ENCODE data around the gene GORASP2. TPM values are rescaled to one million over a fixed set of nuclear protein-coding genes. Genes with fewer than 3 reads are reported as not detected.

Gene GORASP2
- total RNA-seq, 1 donor from 2014 or later, result 78.1 TPM

DNA sequence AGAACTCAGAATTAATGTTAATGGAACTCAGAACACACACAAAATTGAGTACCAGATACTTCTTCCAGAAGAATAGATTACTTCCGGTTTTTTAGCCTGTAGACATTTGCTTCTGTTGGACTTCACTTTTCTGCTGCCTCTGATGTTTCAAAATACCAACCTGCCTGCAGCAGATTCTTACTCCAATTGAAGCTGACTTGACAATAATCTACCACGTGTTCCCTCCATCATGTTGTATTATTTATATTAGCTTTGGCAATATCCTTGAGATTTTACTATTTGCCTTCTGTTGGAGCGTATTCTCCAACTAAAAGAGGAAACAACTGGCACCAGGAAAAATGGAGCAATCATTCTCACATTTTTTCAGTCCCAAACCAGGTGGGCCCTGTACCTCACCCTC, 3.1 kb upstream of the GORASP2 start:
- Histone ChIP-seq H3K36me3 (ENCODE audit: control insufficient read depth, insufficient read depth, low read length) (no peaks in the 10 kb centered on the region), H3K27me3 (ENCODE audit: control insufficient read depth, insufficient read depth, low read length) (no peaks in the 10 kb centered on the region), H3K4me3 (ENCODE audit: low read depth, low read length) (no peak overlapping the region)
- no peak for DNase-seq (ENCODE audit: low read depth)
- TF ChIP-seq, protein P1, sequence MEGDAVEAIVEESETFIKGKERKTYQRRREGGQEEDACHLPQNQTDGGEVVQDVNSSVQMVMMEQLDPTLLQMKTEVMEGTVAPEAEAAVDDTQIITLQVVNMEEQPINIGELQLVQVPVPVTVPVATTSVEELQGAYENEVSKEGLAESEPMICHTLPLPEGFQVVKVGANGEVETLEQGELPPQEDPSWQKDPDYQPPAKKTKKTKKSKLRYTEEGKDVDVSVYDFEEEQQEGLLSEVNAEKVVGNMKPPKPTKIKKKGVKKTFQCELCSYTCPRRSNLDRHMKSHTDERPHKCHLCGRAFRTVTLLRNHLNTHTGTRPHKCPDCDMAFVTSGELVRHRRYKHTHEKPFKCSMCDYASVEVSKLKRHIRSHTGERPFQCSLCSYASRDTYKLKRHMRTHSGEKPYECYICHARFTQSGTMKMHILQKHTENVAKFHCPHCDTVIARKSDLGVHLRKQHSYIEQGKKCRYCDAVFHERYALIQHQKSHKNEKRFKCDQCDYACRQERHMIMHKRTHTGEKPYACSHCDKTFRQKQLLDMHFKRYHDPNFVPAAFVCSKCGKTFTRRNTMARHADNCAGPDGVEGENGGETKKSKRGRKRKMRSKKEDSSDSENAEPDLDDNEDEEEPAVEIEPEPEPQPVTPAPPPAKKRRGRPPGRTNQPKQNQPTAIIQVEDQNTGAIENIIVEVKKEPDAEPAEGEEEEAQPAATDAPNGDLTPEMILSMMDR (IDR thresholded peaks at IDR 0.05; ENCODE audit: insufficient read depth, low read length, poor library complexity, severe bottlenecking), result no peak

DNA sequence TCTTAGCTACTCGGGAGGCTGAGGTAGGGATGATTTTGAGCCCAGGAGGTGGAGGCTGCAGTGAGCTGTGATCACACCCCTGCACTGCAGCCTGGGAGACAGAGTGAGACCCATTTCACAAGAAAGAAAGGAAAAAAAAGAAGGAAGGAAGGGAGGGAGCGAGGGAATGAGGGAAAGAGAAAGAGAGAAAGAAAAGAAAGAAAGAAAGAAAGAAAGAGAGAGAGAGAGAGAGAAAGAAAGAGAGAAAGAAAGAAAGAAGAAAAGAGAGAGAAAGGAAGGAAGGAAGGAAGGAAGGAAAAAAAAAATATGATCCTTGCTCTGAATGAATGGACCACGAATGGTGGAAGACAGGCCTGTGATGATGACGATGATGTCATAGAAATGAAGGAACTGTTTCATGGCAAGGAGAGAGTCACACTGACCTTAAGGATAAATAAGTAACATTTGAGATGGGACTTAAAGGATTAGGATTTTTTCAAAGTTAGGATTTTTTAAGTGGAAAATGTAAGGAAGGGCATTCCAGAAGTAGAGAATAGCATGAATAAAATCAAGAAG, 2.2 kb upstream of the GORASP2 start:
- TF ChIP-seq, protein P1 (IDR thresholded peaks at IDR 0.05; ENCODE audit: insufficient read depth, low read length, poor library complexity, severe bottlenecking), result no peak
- Histone ChIP-seq H3K36me3 (ENCODE audit: control insufficient read depth, insufficient read depth, low read length) (no peaks in the 10 kb centered on the region), H3K27me3 (ENCODE audit: control insufficient read depth, insufficient read depth, low read length) (no peaks in the 10 kb centered on the region), H3K4me3 (ENCODE audit: low read depth, low read length) (no peak overlapping the region)
- DNase-seq (ENCODE audit: low read depth), result no peak

DNA sequence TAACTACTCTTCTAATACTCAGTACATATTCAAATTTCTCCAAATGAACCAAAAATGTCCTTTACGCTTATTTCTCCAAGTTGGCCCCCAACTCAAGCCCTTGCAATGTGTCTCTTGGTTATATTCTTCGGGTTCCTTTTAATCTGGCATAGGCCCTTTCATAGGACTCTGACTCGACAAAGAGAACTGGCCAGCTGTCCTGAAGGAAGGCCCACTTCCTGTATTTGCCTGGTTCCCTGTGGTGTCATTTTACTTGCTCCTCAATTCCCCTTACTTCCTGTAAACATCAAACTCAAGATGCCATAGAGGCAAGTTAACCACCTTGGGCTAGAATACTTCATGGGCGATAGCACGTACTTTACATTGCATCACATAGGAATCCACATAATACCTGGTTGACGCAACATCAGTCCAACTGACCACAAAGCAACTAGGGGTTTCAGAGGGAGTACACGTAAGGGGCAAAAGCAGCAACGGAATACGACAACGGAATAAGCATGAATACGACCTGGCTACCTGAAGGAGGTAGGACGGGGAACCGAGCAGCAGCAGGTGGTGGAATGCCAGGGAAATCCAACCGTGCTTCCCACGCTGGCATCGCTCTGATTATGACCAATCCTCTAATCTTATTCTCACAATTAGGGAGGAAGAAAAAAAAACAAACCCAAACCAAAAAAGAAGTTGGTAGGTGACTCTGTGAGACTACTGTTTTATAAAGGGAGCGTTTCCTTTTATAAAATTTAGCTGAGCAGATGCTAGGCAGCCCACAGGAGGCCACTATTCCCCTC, 823 bp upstream of the GORASP2 start:
- Histone ChIP-seq H3K4me3 (ENCODE audit: low read depth, low read length) (peak overlapping the region; percentile 27), H3K27me3 (ENCODE audit: control insufficient read depth, insufficient read depth, low read length) (no peaks in the 10 kb centered on the region), H3K36me3 (ENCODE audit: control insufficient read depth, insufficient read depth, low read length) (no peaks in the 10 kb centered on the region)
- DNase-seq (ENCODE audit: low read depth), result no peak
- TF ChIP-seq, protein P1 (IDR thresholded peaks at IDR 0.05; ENCODE audit: insufficient read depth, low read length, poor library complexity, severe bottlenecking), result no peak

DNA sequence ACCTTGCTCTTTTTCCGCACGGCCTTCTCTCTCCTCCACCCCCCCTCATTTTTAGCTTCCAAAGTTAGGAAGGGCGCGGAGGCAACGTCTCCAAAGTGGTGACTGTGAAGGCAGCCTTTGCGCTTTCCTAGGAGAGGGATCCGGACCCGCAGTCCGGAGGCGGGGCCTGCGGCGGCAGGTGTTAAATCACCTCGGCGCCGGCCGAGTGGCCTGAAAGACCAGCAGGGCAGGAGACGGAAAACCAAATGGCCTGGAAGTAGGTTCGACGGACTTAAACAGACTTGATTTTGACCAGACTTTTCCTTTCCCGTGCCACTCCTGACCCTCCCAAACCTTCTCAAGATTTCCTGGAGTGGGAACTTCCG, 615 bp downstream of the GORASP2 start:
- H3K27me3 ChIP-seq (ENCODE audit: control insufficient read depth, insufficient read depth, low read length), result no peaks in the 10 kb centered on the region
- H3K36me3 ChIP-seq (ENCODE audit: control insufficient read depth, insufficient read depth, low read length), result no peaks in the 10 kb centered on the region
- TF ChIP-seq, protein P1 (IDR thresholded peaks at IDR 0.05; ENCODE audit: insufficient read depth, low read length, poor library complexity, severe bottlenecking), result no peak
- DNase-seq (ENCODE audit: low read depth), result no peak
- peak overlapping the region; percentile 98 for H3K4me3 ChIP-seq (ENCODE audit: low read depth, low read length)

DNA sequence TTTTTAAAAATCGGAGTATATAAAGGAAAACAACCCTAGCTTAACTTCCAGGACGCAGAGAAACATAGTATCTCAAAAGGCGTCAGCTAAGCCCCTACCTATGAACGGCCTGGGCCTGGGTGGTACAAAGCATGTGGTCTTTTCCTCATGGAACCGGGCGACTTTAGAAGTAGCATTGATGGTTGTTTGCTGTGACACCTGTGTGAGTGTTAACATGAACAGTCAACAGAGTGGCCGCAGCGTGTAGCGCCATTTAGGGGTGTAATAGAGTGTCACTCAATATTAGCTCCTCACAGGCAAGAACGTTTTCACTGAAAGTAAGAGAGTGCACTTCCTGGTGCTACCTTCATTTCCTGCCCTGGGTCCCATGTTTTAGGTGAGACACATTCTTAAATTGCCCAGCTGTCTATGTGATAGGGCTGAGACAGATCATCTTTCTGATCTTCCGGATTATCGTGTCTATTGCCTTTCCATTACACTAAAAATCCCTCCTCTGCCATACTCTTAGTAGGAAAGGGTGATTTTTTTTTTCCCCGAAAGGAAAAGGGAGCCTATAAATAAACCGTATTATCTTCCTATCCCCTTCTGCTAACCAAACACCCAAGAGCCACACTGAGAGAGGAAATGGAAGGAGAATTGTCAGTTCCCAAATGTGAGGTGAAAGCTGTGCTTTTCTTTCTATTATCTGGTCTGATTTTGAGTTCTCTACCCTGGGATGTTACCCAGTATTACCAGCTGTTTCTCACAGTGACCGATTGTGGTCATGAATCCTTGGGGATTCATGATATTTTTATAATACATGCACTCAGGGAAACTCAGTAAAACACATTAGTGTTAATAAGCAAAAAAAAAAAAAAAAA, 1.3 kb downstream of the GORASP2 start:
- H3K36me3 ChIP-seq (ENCODE audit: control insufficient read depth, insufficient read depth, low read length), result no peaks in the 10 kb centered on the region
- no peaks in the 10 kb centered on the region for H3K27me3 ChIP-seq (ENCODE audit: control insufficient read depth, insufficient read depth, low read length)
- H3K4me3 ChIP-seq (ENCODE audit: low read depth, low read length), result peak overlapping the region; percentile 98
- no peak for DNase-seq (ENCODE audit: low read depth)
- TF ChIP-seq, protein P1 (IDR thresholded peaks at IDR 0.05; ENCODE audit: insufficient read depth, low read length, poor library complexity, severe bottlenecking), result no peak
